Heart left ventricle (tissue), 13 donors: ENCODE measurements around the gene NELL1.

Experiments used
- CTCF ChIP-seq, 12 donors: fragments of 200-600 bp; sonication (generic) in 4 of 12; IDR thresholded peaks; one replicate each; pipeline versions ENCODE4 v1.5.0 to v1.8.0; 2018 to 2022; ENCODE audit warnings: antibody characterized with exemption in 12 of 12, mild to moderate bottlenecking in 5 of 12
- POLR2A ChIP-seq, 2 donors: fragments of 450-650 bp; IDR thresholded peaks; one replicate each; pipeline ENCODE4 v1.6.1; 2017; ENCODE audit warnings: antibody characterized with exemption in 2 of 2, mild to moderate bottlenecking in 2 of 2, moderate library complexity in 2 of 2
- donor health status: ischemic (EF 13 %, LVEDD 7.1; RV severe dilation, severe dysfunction).
- donor health status: DM: no; HTN: yes; CAD: no.
- donor health status: DM: no; HTN: no; CAD: no.
- donor health status: ischemic (EF 25% LVEDD 6.9; RV normal size, moderate dysfunction).
- donor health status: ischemic (EF 25% LVEDD 5.7; RV mildly dilated, moderate dysfunction).
- donor health status: ischemic (EF 35%, LVEDD 5.7; RV mildly dilated, moderate dysfunction).
- donor health status: nonischemic (EF 11% LVEDD 7.7; RV severe dilation, severe dysfunction).
- donor health status: DM: yes; HTN: yes; CAD: no.
- donor health status: PGD.
- donor health status: ischemic (EF 29% LVEDD 5.4; RV normal size, mild dysfunction).
- donor health status: nonischemic (EF 23%, LVEDD 6.1; RV moderate dilation, normal function).

GRCh38 chr11:20962581-20962980 lies 293.2 kb downstream of the NELL1 start:
- TF ChIP-seq CTCF (IDR thresholded peaks at IDR 0.05) (no peak), POLR2A (IDR thresholded peaks at IDR 0.05) (no peak)
